Measurements from ENCODE around the gene NEU4.
A peak's percentile ranks its signal among the peaks of the same experiment; 100 is the strongest.
"Not testable (repeated sequence)": the region's sequence is repeated elsewhere in the genome, so short reads cannot be mapped to it uniquely, and the experiment has no call there.

NEU4 gene

DNA sequence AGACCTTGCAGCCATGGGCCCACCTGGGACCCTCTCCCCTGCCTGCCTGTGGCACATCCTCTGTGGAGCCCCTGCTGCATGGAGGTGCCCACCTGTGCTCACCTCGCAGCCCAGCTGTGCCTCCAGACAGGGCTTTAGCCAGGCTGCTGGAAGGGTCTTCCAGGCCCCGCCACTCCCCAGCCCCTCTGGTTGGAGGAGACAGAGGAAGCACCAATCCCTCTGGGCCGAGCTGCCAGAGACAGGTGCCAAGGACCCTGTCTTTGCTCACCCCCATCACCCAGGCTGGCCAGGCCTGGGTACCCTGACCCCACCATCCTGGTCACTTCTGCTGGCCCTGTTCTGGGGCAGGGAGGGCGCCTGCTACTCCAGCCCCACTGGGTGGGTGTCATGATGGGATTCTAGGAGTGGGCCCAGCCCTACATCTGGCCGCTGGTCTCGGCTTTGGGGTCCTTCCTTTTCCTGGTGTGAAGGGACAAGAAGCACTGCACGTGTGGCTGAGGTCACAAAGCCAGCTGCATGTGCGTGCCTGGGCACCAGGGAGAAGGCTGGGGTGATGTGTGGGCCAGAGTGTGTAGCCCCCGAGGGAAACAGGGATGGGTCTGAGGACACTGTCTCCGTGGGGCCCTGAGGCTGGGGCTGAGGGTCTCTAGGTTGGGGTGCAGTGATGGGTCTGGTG lies 9.3 kb upstream of the NEU4 start:
- DNase-seq, result no peak

DNA sequence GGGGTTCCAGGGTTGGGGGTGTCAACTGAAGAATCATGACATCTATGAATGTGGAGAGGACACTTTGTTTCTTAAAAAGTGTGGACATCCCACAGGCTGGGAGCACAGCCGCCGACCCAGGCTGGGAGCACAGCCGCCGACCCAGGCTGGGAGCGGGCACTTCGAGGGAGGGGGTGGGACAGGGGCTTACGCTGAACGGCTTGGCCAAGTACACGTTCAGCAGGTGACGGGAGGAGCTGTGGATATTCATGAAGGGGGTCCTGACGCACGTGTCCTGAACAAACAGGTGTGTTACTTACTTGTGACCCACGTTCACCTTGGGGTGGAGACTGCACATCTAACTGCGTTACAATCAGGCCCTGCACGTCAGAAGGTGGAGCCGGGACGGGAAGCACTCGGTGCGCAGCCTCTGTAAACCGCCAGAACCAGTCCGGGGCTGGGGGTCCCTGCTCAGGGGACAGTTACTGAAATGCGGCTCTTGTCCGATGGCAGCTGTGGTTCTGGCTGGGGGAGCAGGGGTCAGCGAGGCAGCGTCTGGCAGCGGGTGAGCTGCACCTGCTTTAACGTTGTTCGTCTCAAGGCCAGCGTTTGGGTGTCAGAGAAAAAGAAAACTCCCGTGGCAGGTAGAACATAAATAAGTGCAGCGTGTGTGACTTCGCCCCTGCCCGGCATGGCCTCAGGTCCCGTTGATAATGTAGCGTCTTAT lies 8.6 kb upstream of the NEU4 start:
- not testable (repeated sequence) for DNase-seq

DNA sequence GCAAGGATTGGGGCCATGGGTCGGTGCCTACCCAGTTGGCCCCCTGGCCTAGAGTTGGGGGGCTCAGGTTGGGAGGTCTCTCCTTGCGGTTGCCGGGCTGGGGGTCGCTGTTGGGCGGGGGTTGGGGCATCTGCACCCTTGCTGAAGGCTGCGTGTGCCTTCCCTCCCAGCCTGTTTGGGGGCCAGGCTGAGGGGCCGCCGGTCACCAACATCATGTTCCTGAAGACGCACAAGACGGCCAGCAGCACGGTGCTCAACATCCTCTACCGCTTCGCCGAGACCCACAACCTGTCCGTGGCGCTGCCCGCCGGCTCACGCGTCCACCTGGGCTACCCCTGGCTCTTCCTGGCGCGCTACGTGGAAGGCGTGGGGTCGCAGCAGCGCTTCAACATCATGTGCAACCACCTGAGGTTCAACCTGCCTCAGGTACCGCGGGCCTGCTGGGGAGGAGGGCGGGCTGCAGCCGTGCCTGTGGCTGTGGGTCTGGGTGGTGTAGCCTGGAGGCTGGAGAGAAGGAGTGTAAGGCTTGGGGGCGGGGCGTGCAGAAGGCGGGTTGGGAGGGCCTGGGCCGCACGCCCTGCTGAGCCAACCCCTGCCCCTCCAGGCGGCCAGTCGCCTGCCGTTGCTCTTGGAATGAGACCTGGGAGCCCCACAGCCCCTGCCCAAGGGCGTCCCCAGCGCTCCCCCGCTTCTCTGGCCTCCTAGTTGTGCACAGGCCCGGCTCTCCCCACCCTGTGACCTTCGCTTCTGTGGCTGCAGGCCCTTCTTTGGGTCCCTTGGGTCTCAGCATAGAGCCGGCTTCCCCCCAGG lies 7.2 kb upstream of the NEU4 start:
- no peak for DNase-seq

DNA sequence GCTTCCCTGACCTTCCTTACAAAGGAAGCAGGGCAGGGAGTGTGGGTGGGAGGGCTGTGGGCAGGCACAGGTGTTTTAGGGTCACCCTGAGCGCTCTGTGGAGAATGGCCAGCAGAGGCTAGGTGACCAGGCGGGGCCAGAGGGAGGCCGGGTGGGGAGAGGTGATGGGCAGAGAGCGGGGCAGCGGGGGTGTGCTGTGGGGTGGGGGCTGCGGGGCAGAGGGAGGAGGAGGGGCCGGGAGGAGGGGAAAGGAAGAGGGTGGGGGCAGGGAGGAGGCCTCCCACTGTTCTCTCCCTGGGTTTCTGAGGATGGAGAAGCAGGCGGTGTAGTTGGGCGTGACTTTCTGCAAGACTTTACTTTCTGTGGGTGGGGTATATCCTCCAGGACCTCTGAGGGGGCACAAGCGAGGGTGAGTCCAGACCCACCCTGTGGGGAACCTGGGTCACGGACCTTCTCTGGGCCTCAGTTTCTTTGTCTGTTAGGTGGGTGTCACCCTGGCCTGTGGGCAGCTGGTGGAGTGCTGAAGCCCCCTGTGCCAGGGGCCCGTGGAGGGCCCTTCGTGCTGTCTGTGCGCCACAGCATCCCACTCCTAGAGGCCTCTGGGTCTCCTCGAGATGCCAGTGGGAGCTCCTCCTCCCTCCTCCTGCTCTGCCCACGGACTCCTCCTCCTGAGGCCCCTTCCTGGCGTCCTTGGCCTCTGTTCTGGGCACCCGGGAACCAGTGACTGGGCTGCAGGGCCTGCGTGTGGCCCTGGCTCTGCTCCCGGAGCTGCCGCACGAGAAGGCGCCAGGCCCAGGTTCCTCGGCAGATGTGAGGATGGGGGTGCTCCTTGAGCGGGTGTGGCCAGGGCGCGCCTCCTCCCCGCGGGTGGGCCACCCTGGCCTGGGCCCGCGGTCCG lies 6.3 kb upstream of the NEU4 start:
- DNase-seq, result no peak

DNA sequence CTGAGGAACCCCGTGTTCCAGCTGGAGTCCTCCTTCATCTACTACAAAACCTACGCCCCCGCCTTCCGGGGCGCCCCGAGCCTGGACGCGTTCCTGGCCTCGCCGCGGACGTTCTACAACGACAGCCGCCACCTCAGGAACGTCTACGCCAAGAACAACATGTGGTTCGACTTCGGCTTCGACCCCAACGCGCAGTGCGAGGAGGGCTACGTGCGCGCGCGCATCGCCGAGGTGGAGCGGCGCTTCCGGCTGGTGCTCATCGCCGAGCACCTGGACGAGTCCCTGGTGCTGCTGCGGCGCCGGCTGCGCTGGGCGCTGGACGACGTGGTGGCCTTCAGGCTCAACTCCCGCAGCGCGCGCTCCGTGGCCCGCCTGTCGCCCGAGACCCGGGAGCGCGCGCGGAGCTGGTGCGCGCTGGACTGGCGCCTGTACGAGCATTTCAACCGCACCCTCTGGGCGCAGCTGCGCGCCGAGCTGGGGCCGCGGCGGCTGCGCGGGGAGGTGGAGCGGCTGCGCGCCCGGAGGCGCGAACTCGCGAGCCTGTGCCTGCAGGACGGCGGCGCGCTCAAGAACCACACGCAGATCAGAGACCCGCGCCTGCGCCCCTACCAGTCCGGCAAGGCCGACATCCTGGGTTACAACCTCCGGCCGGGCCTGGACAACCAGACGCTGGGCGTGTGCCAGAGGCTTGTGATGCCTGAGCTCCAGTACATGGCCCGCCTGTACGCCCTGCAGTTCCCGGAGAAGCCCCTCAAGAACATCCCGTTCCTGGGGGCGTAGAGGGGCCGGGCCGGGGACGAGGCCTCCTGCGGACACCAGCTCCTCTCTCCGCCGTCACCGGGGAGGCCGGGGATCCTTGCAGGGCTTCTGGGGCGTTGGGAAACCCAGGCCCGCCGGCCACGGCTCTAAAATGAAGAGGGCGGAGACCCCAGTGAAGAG lies 5.3 kb upstream of the NEU4 start:
- DNase-seq, result peak; percentile 52 to 73

DNA sequence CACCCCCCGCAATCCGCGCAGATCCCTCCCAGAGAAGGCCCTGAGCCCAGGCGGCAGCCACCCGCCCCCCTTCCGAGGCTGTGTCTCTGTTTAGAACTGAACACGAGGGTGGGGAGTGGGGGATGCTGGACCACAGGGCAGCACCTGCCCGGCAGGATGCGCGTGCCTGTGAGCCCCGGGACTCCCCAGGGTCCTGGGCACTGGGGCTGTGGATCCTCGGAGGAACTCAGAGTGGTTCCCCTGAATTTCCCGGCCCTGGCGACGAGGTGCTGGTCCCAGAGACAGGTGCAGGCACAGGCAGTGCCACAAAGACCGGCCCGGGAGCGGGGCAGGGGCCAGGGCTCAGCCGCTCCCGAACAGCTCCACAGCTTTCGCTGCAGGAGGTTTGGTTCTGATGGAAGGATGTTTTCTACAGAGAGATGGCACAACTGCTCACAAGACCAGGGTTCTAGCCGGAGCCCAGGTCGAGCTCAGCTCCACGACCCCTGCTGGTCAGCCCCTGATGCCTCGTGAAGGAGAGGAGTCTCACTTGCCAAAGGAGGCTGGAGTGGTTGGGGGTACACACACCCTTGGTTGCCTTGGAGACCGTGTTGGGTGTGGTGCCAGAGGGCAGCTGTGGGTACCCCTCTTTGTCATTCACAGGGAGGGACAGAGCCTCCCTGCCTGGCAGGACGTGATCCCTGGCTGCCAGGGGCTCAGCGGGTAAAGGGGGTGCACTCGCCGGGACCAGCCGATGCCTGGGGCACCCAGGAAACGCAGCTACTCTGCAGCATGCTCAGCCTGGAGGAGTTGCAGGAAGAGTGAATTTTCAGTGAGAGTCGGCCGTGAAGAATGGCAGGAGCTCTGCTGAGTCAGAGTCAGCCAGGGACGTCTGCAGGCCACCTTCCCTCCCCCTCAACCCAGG lies 4.4 kb upstream of the NEU4 start:
- DNase-seq, result no peak

DNA sequence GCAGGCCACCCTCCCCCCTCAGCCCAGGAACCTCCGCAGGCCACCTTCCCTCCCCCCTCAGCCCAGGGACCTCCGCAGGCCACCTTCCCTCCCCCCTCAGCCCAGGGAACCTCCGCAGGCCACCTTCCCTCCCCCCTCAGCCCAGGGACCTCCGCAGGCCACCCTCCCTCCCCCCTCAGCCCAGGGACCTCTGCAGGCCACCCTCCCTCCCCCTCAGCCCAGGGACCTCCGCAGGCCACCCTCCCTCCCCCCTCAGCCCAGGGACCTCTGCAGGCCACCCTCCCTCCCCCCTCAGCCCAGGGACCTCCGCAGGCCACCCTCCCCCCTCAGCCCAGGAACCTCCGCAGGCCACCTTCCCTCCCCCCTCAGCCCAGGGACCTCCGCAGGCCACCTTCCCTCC lies 2.8 kb upstream of the NEU4 start:
- DNase-seq, result not testable (repeated sequence)

DNA sequence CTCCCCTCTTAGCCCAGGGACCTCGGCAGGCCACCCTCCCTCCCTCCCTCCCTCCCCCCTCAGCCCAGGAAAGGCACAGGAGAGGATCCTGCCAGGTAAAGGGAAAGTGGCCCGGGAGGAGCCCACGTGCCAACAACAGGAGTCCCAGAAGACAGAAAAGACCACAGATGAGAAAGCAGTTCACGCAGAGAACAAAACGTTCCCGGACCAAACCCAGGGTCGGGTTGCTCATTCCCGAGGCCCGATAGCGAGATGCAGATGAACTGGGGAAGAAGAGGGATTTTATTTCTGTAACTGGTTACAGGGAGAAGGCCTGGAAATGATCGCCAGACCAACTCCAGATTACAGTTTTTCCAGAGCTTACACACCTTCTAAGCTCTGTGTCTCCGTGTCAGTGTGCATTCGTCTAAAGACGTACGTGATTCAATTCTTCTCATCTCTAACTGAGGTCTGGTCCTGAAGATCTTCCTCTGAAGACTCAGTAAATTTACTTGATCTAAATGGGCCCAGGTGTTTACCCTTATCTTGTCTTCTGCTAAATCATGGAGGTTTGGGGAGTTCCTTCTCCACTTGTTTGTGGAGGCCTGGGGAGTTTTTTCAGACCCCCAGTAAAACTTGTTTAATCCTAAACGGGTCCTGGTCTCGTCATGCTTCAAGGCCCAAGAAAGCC lies 807 bp upstream of the NEU4 start:
- DNase-seq, result no peak

DNA sequence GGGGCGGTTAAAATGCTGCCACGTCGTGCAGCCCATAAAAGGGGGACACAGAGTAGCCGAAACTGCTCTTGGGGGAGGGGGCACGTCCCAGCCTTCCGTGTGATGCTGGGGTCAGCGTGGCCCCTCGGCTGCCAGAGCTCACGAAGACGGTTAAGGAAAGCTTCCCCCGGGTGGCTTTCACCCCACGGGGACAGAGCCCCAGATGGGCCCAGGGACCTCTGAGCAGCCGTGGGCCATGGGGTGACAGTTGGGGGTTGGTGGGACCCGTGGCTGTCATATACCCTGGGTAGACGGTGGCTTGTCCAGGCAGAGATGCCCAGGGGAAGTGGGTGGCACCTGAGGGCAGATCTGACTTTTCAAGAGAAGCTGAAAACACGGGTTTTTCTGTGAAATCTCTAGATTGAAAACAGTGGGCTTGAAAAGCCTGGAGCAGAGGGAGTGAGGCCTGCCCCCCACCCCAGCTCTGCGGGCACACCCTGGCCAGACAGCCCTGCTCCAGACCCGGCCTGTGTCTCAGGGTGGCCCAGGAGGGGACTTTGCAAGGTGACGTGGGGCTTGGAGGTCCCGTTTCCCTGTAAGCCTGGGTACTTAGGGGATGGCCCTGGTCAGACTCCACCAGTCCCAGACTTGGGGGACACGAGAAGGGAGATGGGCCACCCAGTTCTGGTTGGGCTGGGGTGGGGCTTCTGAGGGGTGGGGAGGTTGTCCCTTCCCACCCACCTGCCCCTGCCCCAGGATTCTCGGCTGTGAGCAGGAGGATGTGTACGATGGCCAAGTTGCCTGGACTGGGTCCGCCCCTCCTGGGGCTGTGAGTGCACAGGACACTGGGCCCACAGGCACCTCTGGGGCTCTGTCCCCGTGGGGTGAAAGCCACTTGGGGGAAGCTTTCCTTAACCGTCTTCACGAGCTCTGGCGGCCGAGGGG lies 652 bp downstream of the NEU4 start:
- no peak for DNase-seq

DNA sequence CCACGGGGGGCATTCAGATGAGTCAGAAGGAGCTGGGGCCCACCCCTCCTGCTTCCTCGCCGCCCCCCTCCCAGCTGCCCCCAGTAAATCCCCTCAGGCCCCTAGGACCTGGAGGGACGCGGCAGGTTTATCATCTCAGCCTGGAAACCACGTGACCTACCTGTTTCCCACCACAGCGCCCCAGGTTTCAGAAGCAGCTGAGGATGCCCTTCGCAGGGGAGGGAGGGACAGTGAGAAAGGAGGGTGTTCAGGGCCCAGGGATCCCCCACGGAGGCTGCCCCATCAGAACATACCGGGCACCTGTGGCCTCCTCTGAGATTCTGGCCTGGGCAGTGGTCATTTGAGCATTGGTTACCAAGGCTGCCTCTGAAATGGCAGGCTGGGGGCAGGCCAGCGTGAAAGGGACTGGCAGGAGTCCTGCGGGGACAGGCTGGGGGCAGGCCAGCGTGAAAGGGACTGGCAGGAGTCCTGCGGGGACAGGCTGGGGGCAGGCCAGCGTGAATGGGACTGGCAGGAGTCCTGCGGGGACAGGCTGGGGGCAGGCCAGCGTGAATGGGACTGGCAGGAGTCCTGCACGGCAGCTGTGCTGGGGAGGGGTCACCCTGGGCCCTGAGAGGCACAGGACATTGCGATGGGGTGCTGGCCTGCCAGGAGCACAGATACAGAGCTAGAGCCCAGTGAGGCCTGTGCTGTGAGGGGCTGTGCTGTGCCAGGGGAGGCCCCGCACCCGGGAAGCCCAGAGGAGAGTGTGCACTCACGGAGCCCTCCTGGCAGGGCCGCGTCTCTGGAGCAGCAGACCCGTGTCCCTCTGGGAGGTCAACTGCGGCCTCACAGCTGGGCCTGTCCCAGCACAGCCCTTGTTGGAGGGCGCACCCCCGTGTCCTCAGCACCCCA lies 1.6 kb downstream of the NEU4 start:
- DNase-seq, result no peak

DNA sequence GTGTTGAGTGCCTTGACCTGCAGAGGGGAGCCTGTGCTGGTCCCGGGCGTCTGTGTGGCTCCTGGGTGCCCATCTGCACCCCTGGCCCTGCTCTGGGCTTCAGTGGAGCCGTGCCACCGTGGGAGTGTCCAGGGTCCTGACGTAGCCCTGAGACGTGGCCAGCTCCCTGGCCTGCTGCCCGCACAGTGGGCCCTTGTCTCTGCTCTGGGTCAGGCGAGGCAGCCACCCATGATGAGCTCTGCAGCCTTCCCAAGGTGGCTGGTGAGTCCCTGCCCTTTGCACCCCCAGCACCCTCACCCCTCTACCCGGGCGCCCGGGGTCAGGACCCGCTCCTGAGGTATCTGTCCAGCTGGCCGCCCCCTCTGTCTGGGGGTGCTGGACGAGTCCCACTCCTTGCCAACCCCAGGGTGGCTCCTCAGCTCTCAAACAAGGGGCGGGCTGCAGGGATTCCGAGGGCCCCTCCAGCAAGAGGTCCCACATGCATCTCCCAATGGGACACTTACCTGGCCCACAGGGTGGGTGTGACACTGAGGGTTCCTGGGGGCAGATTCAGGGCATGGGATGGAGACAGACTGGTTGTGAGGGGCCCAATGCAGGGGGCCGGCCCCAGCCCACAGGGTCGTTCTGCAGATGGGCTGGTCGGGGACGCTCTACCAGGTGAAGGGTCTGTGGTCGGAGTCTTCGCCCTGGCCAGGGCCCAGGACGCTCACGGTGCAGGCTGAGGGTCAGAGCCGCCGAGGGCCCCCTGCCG lies 2.4 kb downstream of the NEU4 start:
- no peak for DNase-seq

DNA sequence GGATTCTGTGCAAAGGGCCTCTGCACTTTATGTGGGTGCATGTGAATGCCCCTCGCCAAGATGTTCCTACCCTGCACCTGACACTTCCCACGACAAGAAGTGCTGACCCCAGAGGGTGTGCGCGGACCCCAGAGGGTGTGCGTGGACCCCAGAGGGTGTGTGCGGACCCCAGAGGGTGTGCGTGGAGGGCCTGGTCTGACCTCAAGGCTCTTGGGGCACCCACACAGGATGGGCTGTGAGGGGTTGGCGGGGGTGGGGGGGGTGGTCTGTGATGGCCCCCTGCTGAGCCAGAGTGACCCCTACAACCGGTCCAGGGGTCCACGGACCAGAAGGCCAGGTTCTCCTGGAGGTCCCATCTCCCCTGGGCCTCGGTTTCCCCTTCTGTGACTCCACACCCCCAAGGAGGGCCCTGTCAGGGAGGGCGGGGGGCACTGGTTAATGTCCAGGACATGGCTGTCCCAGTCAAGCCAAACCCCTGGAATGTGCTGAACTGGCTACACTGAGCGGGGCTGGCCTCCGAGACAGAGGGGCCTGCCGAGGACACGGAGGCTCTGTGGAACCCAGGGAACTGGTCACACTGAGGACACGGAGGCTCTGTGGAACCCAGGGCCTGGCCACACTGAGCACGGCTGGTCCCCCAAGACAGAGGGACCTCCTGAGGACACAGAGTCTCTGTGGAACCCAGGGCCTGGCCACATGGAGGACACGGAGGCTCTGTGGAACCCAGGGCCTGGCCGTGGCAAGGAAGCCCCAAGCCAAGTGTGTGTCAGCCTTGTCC lies 3.1 kb downstream of the NEU4 start:
- no peak for DNase-seq

DNA sequence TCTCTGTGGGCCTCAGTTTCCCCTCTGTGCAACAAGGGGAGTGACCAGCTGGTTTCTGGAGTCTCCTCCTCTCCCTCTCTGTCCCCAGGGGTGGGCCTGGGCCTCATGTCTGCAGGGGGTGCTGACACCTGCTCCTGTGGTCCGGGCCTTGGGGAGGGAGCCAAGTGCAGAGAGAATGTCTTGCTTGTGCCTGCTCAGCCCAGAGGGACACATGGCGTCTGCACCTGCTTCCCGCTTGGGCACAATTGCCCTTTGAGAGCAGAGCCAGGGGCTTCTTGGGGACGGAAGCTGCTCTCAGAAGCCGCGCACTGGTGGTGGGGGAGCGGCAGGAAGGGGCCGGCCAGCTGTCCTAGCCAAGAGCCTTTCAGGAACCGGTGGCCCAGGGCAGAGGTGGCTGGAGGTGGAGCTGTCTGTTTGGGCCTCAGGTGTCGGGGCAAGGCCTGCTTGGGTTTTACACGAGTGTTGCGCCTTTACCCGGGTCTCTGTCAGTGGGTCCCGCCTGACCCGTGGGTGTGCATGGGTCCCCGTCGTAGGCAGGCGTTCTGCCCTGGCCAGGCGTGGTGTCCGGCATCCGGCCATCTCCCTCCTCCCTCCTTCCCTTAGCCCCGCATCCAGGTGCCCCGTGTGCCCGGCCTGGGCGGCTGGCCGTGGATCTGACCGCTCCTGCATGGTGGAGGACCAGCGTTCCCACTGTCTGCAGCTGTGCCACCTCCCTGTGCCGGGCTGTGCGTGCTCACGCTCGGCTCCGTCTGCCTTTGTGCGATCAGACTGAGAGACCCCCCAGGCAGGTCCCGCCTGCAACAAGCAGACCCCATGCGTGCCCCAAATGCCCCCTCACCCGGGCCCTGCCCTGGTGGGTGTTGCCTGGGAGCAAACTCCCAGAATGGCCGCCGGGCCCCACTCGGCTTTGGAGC lies 4.0 kb downstream of the NEU4 start:
- no peak for DNase-seq

DNA sequence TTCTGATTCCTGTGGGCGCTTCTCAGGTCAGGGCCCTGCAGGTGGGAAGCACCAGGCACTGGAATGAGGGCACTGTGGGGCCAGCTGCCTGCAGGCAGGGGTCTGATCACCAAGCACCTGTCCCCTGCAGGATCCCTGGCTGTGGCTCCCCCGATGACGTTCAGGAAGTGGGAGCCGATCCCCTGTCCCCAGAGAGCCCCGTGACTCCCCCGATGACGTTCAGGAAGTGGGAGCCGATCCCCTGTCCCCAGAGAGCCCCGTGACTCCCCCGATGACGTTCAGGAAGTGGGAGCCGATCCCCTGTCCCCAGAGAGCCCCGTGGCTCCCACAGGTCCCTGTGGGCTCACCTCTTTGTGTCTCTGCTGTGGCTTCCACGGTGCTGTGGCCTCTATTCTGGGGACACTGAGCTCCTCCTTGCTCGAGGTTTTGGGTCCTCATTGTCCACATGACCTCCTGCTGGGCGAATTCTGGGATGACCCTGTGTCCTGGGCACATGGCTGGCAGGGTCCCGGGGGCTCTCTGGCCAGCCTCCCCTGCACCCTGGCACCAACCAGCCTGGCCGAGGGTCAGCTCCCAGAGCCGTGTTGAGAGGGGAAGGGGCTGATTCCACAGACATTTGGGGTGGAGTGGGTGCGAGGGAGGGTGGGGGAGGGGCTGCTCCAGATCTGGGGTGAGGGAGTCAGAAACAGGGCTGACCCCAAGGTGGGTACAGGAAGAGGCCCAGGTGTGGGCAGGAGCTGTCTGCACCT lies 4.8 kb downstream of the NEU4 start:
- no peak for DNase-seq

DNA sequence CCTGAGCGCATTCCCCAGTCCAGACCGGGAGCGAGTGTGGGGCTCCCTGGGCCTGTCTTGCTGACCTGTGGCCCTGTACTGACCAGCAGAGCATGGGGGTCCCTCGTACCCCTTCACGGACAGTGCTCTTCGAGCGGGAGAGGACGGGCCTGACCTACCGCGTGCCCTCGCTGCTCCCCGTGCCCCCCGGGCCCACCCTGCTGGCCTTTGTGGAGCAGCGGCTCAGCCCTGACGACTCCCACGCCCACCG lies 5.3 kb downstream of the NEU4 start:
- no peak for DNase-seq
